ENCODE measurements around the gene MORC1. TPM values are rescaled to one million over a fixed set of nuclear protein-coding genes. Genes with fewer than 3 reads are reported as not detected.

Gene MORC1
- polyA plus RNA-seq, 1 donor (not counting 4 experiments of a cell fraction or from before 2014, with no cell fraction given), result not detected

DNA sequence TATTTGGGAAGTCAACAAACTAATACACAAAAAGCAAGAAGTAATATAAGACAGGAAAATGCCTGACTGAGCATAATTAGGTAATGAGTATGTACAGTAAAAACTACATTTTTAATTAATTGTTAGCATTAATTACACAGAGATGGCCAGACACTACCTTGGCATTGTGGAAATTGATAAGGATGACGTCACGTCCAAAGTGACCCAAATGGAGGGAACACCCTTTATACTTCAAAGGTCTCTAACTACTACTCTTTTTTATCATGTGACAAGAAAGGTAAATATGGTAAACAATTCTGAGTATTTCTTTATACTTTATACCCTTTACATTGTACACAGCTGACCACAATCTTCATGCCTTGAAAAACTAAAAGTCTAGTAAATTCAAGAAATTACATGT is 141.9 kb downstream of the MORC1 start:
- Histone ChIP-seq H4K20me1 (ENCODE audit: control insufficient read depth, extremely low read depth, insufficient read depth, low read length) (no peaks in the 10 kb centered on the region), H3K9me1 (ENCODE audit: control insufficient read depth, extremely low read depth, insufficient read depth, low read length) (no peaks in the 10 kb centered on the region), H3K4me1 (ENCODE audit: control insufficient read depth, extremely low read depth, insufficient read depth, low read length) (no peaks in the 10 kb centered on the region), H3K9ac (ENCODE audit: control insufficient read depth, extremely low read depth, insufficient read depth, low read length) (no peak overlapping the region), H3K36me3 (ENCODE audit: control insufficient read depth in 2 of 2, extremely low read depth in 1 of 2, insufficient read depth in 2 of 2, low read length in 2 of 2) (no peaks in the 10 kb centered on the region), H3K27me3 (ENCODE audit: control insufficient read depth, extremely low read depth, insufficient read depth, low read length) (no peaks in the 10 kb centered on the region), H3K9me3 (ENCODE audit: control insufficient read depth, low read depth, low read length) (no peaks in the 10 kb centered on the region), H2AFZ (ENCODE audit: control insufficient read depth, low read length) (no peak overlapping the region), H3K4me3 (ENCODE audit: control insufficient read depth in 2 of 3, extremely low read depth in 1 of 3, insufficient read depth in 2 of 3, low read depth in 1 of 3, low read length in 3 of 3) (no peak overlapping the region), H3K27ac (ENCODE audit: control insufficient read depth, insufficient read depth, low read length) (no peak overlapping the region), H3K79me2 (ENCODE audit: control insufficient read depth, insufficient read depth, low read length) (no peaks in the 10 kb centered on the region), H3K4me2 (ENCODE audit: control insufficient read depth, extremely low read depth, insufficient read depth, low read depth, low read length) (no peak overlapping the region)
- no peak for TF ChIP-seq EZH2 (IDR thresholded peaks at IDR 0.05; ENCODE audit: low read length)
- TF ChIP-seq, protein P1, sequence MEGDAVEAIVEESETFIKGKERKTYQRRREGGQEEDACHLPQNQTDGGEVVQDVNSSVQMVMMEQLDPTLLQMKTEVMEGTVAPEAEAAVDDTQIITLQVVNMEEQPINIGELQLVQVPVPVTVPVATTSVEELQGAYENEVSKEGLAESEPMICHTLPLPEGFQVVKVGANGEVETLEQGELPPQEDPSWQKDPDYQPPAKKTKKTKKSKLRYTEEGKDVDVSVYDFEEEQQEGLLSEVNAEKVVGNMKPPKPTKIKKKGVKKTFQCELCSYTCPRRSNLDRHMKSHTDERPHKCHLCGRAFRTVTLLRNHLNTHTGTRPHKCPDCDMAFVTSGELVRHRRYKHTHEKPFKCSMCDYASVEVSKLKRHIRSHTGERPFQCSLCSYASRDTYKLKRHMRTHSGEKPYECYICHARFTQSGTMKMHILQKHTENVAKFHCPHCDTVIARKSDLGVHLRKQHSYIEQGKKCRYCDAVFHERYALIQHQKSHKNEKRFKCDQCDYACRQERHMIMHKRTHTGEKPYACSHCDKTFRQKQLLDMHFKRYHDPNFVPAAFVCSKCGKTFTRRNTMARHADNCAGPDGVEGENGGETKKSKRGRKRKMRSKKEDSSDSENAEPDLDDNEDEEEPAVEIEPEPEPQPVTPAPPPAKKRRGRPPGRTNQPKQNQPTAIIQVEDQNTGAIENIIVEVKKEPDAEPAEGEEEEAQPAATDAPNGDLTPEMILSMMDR (optimal IDR thresholded peaks at IDR 0.05 in 1 of 3, IDR thresholded peaks at IDR 0.05 in 1 of 3, conservative IDR thresholded peaks at IDR 0.05 in 1 of 3; ENCODE audit: extremely low read depth in 1 of 3, insufficient read depth in 2 of 3, low read length in 3 of 3), result no peak
- dilution Hi-C loops (cut with MboI; ENCODE audit: extremely low pct_ligation_motif_present, low sequenced_read_pairs), result no loop called here
- FAIRE-seq (no peak), DNase-seq (ENCODE audit: low read depth, low spot score) (no peak)

DNA sequence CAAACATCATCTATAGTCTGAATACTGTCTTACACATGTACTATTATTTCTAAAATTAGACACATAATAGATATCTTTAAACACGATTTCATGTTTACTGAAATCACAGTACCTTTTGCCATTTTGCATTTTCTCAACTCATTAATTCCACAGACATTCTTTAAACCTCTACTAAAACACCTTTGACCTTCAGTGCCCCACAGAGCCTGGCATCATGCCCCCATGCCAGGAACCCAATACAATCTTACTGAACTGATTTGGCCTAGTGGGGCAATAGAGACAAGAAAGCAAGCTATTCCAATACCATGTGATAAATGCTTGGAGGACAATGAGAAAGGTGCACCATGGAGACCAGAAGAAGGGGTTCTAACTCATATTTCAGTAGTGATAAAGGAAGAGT is 144.9 kb downstream of the MORC1 start:
- Histone ChIP-seq H3K9me1 (ENCODE audit: control insufficient read depth, extremely low read depth, insufficient read depth, low read length) (no peaks in the 10 kb centered on the region), H3K27me3 (ENCODE audit: control insufficient read depth, extremely low read depth, insufficient read depth, low read length) (no peaks in the 10 kb centered on the region), H3K4me3 (ENCODE audit: control insufficient read depth in 2 of 3, extremely low read depth in 1 of 3, insufficient read depth in 2 of 3, low read depth in 1 of 3, low read length in 3 of 3) (no peak overlapping the region), H3K4me1 (ENCODE audit: control insufficient read depth, extremely low read depth, insufficient read depth, low read length) (no peaks in the 10 kb centered on the region), H4K20me1 (ENCODE audit: control insufficient read depth, extremely low read depth, insufficient read depth, low read length) (no peaks in the 10 kb centered on the region), H2AFZ (ENCODE audit: control insufficient read depth, low read length) (no peak overlapping the region), H3K9ac (ENCODE audit: control insufficient read depth, extremely low read depth, insufficient read depth, low read length) (no peak overlapping the region), H3K27ac (ENCODE audit: control insufficient read depth, insufficient read depth, low read length) (no peak overlapping the region), H3K4me2 (ENCODE audit: control insufficient read depth, extremely low read depth, insufficient read depth, low read depth, low read length) (no peak overlapping the region), H3K9me3 (ENCODE audit: control insufficient read depth, low read depth, low read length) (no peaks in the 10 kb centered on the region), H3K36me3 (ENCODE audit: control insufficient read depth in 2 of 2, extremely low read depth in 1 of 2, insufficient read depth in 2 of 2, low read length in 2 of 2) (no peaks in the 10 kb centered on the region), H3K79me2 (ENCODE audit: control insufficient read depth, insufficient read depth, low read length) (no peaks in the 10 kb centered on the region)
- FAIRE-seq, result no peak
- no peak for TF ChIP-seq EZH2 (IDR thresholded peaks at IDR 0.05; ENCODE audit: low read length)
- TF ChIP-seq, protein P1 (optimal IDR thresholded peaks at IDR 0.05 in 1 of 3, IDR thresholded peaks at IDR 0.05 in 1 of 3, conservative IDR thresholded peaks at IDR 0.05 in 1 of 3; ENCODE audit: extremely low read depth in 1 of 3, insufficient read depth in 2 of 3, low read length in 3 of 3), result no peak
- dilution Hi-C loops (cut with MboI; ENCODE audit: extremely low pct_ligation_motif_present, low sequenced_read_pairs), result no loop called here
- DNase-seq (ENCODE audit: low read depth, low spot score), result no peak
